ENCODE measurements around the gene CRNN.

DNA sequence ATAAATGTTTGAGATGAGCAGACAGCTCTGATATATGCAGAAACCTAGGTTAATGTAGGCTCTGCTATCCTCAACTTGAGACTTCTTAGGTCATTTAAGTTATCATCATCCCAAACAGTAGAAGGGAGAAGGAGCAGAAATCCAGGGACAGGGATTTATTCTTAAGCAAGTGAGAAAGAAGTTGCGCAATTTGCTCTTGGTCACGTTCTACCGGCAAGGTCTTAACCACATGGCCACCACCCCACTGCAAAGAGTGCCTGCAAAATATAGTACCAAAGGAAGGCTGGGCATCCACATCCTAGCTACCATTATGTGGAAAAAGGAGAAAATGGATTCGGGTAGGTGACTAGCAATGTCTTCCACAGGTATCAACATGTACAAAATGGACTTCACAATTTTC, 25.2 kb downstream of the CRNN start:
- TF ChIP-seq GTF2I (CRISPR knock-in tag; conservative IDR thresholded peaks at IDR 0.05): no peak
- no peak for TF ChIP-seq STAT6 (CRISPR knock-in tag; conservative IDR thresholded peaks at IDR 0.05; ENCODE audit: low read depth)
- no peak for TF ChIP-seq CTCF (IDR thresholded peaks at IDR 0.05)
- TF ChIP-seq, protein P1, sequence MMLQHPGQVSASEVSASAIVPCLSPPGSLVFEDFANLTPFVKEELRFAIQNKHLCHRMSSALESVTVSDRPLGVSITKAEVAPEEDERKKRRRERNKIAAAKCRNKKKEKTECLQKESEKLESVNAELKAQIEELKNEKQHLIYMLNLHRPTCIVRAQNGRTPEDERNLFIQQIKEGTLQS (CRISPR knock-in tag; conservative IDR thresholded peaks at IDR 0.05): no peak
- TF ChIP-seq MAX (CRISPR knock-in tag; IDR thresholded peaks at IDR 0.05): no peak
- TF ChIP-seq USF1 (CRISPR knock-in tag; IDR thresholded peaks at IDR 0.05): no peak
- TF ChIP-seq, protein P2, sequence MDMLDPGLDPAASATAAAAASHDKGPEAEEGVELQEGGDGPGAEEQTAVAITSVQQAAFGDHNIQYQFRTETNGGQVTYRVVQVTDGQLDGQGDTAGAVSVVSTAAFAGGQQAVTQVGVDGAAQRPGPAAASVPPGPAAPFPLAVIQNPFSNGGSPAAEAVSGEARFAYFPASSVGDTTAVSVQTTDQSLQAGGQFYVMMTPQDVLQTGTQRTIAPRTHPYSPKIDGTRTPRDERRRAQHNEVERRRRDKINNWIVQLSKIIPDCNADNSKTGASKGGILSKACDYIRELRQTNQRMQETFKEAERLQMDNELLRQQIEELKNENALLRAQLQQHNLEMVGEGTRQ (CRISPR knock-in tag; IDR thresholded peaks at IDR 0.05): no peak
- TF ChIP-seq, protein P3, sequence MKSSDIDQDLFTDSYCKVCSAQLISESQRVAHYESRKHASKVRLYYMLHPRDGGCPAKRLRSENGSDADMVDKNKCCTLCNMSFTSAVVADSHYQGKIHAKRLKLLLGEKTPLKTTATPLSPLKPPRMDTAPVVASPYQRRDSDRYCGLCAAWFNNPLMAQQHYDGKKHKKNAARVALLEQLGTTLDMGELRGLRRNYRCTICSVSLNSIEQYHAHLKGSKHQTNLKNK (CRISPR knock-in tag; IDR thresholded peaks at IDR 0.05): no peak
- TF ChIP-seq NR2C2 (CRISPR knock-in tag; IDR thresholded peaks at IDR 0.05): no peak
- no peak for TF ChIP-seq JUN (CRISPR knock-in tag; IDR thresholded peaks at IDR 0.05)
- TF ChIP-seq NFATC4 (CRISPR knock-in tag; IDR thresholded peaks at IDR 0.05): no peak
